CD4-positive, alpha-beta memory T cell (primary cell): ENCODE data around the gene SLC9A9. TPM values are rescaled to one million over a fixed set of nuclear protein-coding genes. Genes with fewer than 3 reads are reported as not detected.

Experiments used
- CTCF ChIA-PET: fragments of 350-600 bp; sonication (Branson Sonifier 250); formaldehyde crosslinking; loops from one replicate; lab custom pipeline; 2021; ENCODE audit warnings: inconsistent platforms; ENCODE audit not compliant: partially characterized antibody; lab: Charles Lee
- POLR2A ChIA-PET: fragments of 350-600 bp; sonication (Branson Sonifier 250); formaldehyde crosslinking; loops from one replicate; lab custom pipeline; 2021; ENCODE audit not compliant: partially characterized antibody; lab: Charles Lee
- DNase-seq, 5 donors: peaks; one replicate each; pipeline versions ENCODE4 v3.0.0 to v3.0.0-alpha.2; 2020 to 2022; ENCODE audit warnings: mixed read lengths in 1 of 5
- H3K27ac ChIP-seq: one replicate; pipeline ENCODE4 v1.7.0; 2013; ENCODE audit warnings: low read depth, low read length
- H3K27me3 ChIP-seq: 2 replicates; pipeline ENCODE4 v1.7.0; 2013; ENCODE audit warnings: mild to moderate bottlenecking, low read length, moderate library complexity; ENCODE audit not compliant: insufficient read depth
- H3K36me3 ChIP-seq: 2 replicates; pipeline ENCODE4 v1.7.0; 2013; ENCODE audit warnings: mild to moderate bottlenecking, low read length, moderate library complexity; ENCODE audit not compliant: insufficient read depth
- H3K4me1 ChIP-seq: 2 replicates; pipeline ENCODE4 v1.7.0; 2013; ENCODE audit warnings: mild to moderate bottlenecking, low read length, moderate library complexity; ENCODE audit not compliant: insufficient read depth
- H3K4me3 ChIP-seq, 2 donors: one replicate each; pipeline ENCODE4 v1.7.0; 2013; ENCODE audit warnings: low read length in 2 of 2, mild to moderate bottlenecking in 1 of 2
- H3K9me3 ChIP-seq, 2 donors: one replicate each; pipeline ENCODE4 v1.7.0; 2013; ENCODE audit warnings: low read length in 2 of 2, control low read depth in 1 of 2; ENCODE audit not compliant: control insufficient read depth in 1 of 2
- H3K27ac Mint-ChIP-seq, 7 donors: one replicate each; pipeline ENCODE4 v1.8.0; 2020 to 2021; ENCODE audit warnings: mixed read lengths in 7 of 7, mild to moderate bottlenecking in 6 of 7, inconsistent platforms in 3 of 7, moderate library complexity in 3 of 7
- H3K27me3 Mint-ChIP-seq, 2 donors: one replicate each; pipeline ENCODE4 v1.8.0; 2020 to 2021; ENCODE audit warnings: mixed read lengths in 2 of 2
- H3K36me3 Mint-ChIP-seq, 2 donors: one replicate each; pipeline ENCODE4 v1.8.0; 2020 to 2021; ENCODE audit warnings: mixed read lengths in 2 of 2, inconsistent platforms in 1 of 2, mild to moderate bottlenecking in 1 of 2
- H3K4me1 Mint-ChIP-seq, 4 donors: one replicate each; pipeline ENCODE4 v1.8.0; 2020 to 2021; ENCODE audit warnings: mixed read lengths in 4 of 4, mild to moderate bottlenecking in 1 of 4
- H3K4me3 Mint-ChIP-seq, 8 donors: one replicate each; pipeline ENCODE4 v1.8.0; 2020 to 2021; ENCODE audit warnings: mixed read lengths in 8 of 8, mild to moderate bottlenecking in 7 of 8, moderate library complexity in 6 of 8, inconsistent platforms in 3 of 8
- H3K9me3 Mint-ChIP-seq, 8 donors: one replicate each; pipeline ENCODE4 v1.8.0; 2020 to 2021; ENCODE audit warnings: mixed read lengths in 8 of 8, mild to moderate bottlenecking in 5 of 8, inconsistent platforms in 3 of 8, moderate library complexity in 1 of 8
- intact Hi-C: fragments of 100-400 bp; cut with micrococcal nuclease; formaldehyde crosslinking; loops from one replicate; pipeline ENCODE4 v1.15.1; 2023
- polyA plus RNA-seq, 2 donors: library from polyadenylated mRNA; unstranded; fragments of 300-500 nt; fragmentation: Illumina TruSeq; gene quantifications; one replicate each; pipeline ENCODE4 v1.2.3, GENCODE V29; 2021
- total RNA-seq, 2 experiments: library from RNA; stranded (reverse); gene quantifications; one replicate each; pipeline ENCODE4 v1.2.3, GENCODE V29; 2021

Gene SLC9A9
- total and polyA plus RNA-seq, 4 experiments from 2014 or later, result 30.8 to 35.5 (median 34.4) TPM

DNA sequence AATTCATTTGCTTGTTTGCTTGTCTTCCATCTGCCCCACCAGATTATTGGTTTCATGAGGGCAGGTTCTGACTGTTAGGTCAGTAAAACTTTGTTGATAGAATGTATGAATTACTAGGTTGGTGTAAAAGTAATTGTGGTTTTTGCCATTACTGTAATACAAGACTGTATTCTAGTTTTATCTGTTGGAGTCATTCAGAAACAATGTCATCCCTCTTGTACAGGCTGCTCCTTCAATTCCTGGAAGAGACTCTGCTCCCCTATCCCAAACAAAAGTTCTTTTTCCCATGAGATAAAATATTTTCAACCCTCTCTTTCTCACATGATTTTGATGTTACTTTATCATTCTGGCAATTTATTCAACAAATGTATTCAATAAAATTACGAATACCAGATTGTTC, 613.7 kb downstream of the SLC9A9 start:
- Histone ChIP-seq H3K4me3 (no peak overlapping the region), H3K36me3 (no peaks in the 10 kb centered on the region), H3K27ac (no peak overlapping the region), H3K4me1 (no peaks in the 10 kb centered on the region), H3K27me3 (no peaks in the 10 kb centered on the region), H3K9me3 (no peaks in the 10 kb centered on the region)
- no peak overlapping the region for H3K27ac Mint-ChIP-seq
- peaks cover 0 to 9% (median 2%) of the 10 kb centered on the region in 8 donors for H3K9me3 Mint-ChIP-seq
- no peaks in the 10 kb centered on the region for H3K27me3 Mint-ChIP-seq
- ChIA-PET POLR2A (no interaction called here), CTCF (no interaction called here)
- no peaks in the 10 kb centered on the region for H3K4me1 Mint-ChIP-seq
- no peak for DNase-seq
- no peaks in the 10 kb centered on the region for H3K36me3 Mint-ChIP-seq
- intact Hi-C loops, result no loop called here
- H3K4me3 Mint-ChIP-seq, result no peak overlapping the region

DNA sequence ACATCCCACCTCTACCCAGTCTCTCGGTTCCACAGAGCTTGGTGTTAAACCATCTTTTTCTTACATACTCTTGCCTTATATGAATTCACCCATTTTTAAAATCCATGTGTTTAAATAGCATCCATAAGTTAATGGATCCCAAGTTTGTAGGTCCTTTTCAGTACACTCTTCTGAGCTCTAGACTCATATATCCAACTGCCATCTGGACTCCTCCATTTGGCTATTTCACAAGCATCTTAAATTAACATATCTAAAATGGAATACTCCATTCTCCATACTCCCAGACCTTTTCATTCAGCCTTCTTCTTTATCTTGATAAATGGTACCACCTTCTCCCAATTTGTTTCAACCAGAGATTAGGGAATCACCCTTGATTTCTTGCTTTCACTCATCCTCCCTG, 615.3 kb downstream of the SLC9A9 start:
- Histone ChIP-seq H3K4me3 (no peak overlapping the region), H3K27me3 (no peaks in the 10 kb centered on the region), H3K4me1 (no peaks in the 10 kb centered on the region), H3K27ac (no peak overlapping the region), H3K9me3 (no peaks in the 10 kb centered on the region), H3K36me3 (no peaks in the 10 kb centered on the region)
- Mint-ChIP-seq H3K36me3 (no peaks in the 10 kb centered on the region), H3K9me3 (peaks cover 0 to 9% (median under 1%) of the 10 kb centered on the region in 8 donors), H3K27me3 (no peaks in the 10 kb centered on the region), H3K4me1 (no peaks in the 10 kb centered on the region), H3K27ac (no peak overlapping the region), H3K4me3 (no peak overlapping the region)
- intact Hi-C loops, result no loop called here
- POLR2A ChIA-PET, result no interaction called here
- no peak for DNase-seq
- CTCF ChIA-PET, result no interaction called here

DNA sequence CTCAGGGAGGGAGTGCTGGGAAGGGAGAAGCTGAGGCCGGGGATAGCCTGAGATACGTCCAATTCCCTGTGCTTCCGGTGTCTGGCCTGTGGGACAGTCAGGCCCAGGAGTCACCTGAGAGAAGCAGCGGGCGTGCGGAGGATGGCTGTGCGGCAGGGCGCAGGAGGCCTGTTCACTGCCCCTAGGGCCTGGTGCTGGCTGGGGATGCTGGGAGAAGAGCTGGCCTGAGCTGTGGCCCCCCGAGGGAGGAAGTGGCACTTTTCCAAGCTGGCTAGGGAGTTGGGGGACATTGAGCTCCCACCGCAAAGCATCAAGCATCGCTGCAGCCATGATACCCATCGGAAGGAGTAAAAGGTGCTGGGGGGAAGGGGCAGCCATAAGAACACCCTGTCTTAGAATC, 619.9 kb downstream of the SLC9A9 start:
- Histone ChIP-seq H3K27me3 (no peaks in the 10 kb centered on the region), H3K36me3 (no peaks in the 10 kb centered on the region), H3K4me3 (no peak overlapping the region), H3K9me3 (no peaks in the 10 kb centered on the region), H3K4me1 (no peaks in the 10 kb centered on the region), H3K27ac (no peak overlapping the region)
- Mint-ChIP-seq H3K27me3 (no peaks in the 10 kb centered on the region), H3K9me3 (no peaks in the 10 kb centered on the region), H3K4me1 (no peaks in the 10 kb centered on the region), H3K27ac (no peak overlapping the region), H3K36me3 (no peaks in the 10 kb centered on the region), H3K4me3 (no peak overlapping the region)
- ChIA-PET POLR2A (no interaction called here), CTCF (no interaction called here)
- DNase-seq, result no peak
- intact Hi-C loops, result no loop called here

DNA sequence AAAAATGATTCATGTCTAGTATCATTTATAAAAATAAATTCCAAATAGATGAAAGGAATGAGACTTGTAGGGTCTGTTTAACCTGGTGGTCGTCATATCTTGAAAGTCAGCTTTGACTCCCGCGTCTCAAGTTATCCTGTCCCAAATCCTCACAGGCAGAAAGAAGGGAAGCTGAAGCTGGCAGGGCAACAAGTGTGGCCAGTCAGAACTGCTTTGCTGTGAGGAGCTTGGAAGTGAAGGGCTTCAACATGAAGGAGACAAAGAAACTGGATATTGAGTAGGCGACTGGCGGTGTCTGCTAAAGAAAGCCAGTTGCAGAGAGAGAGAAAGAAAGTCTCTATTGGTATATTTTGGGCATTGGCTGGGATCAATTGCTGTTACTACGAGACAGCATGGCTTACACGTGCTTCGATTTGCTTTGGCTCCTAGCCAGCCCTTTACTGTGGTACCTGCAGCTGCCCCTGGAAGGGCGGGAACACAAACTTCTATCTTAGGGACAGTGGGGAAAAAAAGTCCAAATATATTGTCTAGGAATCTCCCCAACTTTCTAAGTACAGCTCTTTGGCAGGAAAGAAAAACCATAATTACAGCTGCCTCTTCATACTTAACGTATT, 621.5 kb downstream of the SLC9A9 start:
- no peak overlapping the region for H3K27ac Mint-ChIP-seq
- POLR2A ChIA-PET, result no interaction called here
- no peaks in the 10 kb centered on the region for H3K4me1 ChIP-seq
- no peaks in the 10 kb centered on the region for H3K4me1 Mint-ChIP-seq
- H3K27ac ChIP-seq, result no peak overlapping the region
- no peak for DNase-seq
- CTCF ChIA-PET, result no interaction called here
- H3K36me3 ChIP-seq, result no peaks in the 10 kb centered on the region
- H3K27me3 Mint-ChIP-seq, result no peaks in the 10 kb centered on the region
- intact Hi-C loops, result no loop called here
- no peak overlapping the region for H3K4me3 Mint-ChIP-seq
- H3K9me3 Mint-ChIP-seq, result no peaks in the 10 kb centered on the region
- H3K36me3 Mint-ChIP-seq, result no peaks in the 10 kb centered on the region
- H3K4me3 ChIP-seq, result no peak overlapping the region
- H3K9me3 ChIP-seq, result no peaks in the 10 kb centered on the region
- H3K27me3 ChIP-seq, result no peaks in the 10 kb centered on the region

DNA sequence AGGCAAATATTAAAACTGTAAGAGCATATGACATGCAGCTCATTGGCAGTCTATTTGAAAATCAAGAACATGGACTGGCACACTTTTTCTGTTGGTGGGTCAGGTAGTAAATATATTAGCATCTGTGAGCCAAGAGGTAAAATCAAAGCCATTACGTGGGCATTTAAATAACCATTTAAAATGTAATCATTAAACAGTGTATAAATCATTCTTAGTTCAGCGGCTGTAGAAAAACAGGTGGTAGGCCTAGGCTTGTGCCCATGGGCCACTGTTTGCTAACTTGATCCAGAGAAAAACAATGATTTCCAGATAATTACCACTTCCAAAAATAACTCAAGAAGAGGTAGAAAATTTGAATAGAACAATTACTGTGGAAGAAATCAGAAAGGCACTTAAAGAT, 623.6 kb downstream of the SLC9A9 start:
- no peak overlapping the region for H3K4me3 Mint-ChIP-seq
- H3K9me3 Mint-ChIP-seq, result no peaks in the 10 kb centered on the region
- no peaks in the 10 kb centered on the region for H3K36me3 ChIP-seq
- H3K27me3 Mint-ChIP-seq, result no peaks in the 10 kb centered on the region
- CTCF ChIA-PET, result no interaction called here
- H3K27ac Mint-ChIP-seq, result no peak overlapping the region
- no peaks in the 10 kb centered on the region for H3K9me3 ChIP-seq
- POLR2A ChIA-PET, result no interaction called here
- no peak overlapping the region for H3K27ac ChIP-seq
- H3K27me3 ChIP-seq, result no peaks in the 10 kb centered on the region
- no peaks in the 10 kb centered on the region for H3K4me1 Mint-ChIP-seq
- no peak for DNase-seq
- no peaks in the 10 kb centered on the region for H3K4me1 ChIP-seq
- intact Hi-C loops, result no loop called here
- no peaks in the 10 kb centered on the region for H3K36me3 Mint-ChIP-seq
- H3K4me3 ChIP-seq, result no peak overlapping the region

DNA sequence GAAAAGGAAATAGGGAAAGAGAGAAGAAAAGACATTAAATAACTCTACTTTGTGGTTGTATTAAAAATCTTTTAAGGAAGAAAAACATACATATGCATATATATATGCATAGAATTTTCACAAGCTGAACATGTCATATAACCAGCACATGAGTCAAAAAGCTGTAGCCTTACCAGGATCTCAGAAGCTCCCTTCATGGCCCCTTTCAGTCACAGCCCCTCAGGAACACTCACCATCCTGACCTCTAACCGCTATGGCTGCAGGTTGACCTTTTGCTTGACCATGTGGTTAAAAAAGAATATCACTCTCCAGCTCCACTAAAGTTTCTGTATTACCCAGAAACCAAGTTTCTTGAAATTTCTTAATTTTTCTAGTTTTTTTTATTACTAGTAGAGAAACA, 625.3 kb downstream of the SLC9A9 start:
- Mint-ChIP-seq H3K9me3 (no peaks in the 10 kb centered on the region), H3K27ac (no peak overlapping the region), H3K27me3 (no peaks in the 10 kb centered on the region), H3K36me3 (no peaks in the 10 kb centered on the region), H3K4me1 (no peaks in the 10 kb centered on the region), H3K4me3 (no peak overlapping the region)
- H3K27me3 ChIP-seq, result no peaks in the 10 kb centered on the region
- POLR2A ChIA-PET, result no interaction called here
- no peaks in the 10 kb centered on the region for H3K9me3 ChIP-seq
- DNase-seq, result no peak
- CTCF ChIA-PET, result no interaction called here
- H3K27ac ChIP-seq, result no peak overlapping the region
- H3K4me1 ChIP-seq, result no peaks in the 10 kb centered on the region
- no peak overlapping the region for H3K4me3 ChIP-seq
- no peaks in the 10 kb centered on the region for H3K36me3 ChIP-seq
- intact Hi-C loops, result no loop called here

DNA sequence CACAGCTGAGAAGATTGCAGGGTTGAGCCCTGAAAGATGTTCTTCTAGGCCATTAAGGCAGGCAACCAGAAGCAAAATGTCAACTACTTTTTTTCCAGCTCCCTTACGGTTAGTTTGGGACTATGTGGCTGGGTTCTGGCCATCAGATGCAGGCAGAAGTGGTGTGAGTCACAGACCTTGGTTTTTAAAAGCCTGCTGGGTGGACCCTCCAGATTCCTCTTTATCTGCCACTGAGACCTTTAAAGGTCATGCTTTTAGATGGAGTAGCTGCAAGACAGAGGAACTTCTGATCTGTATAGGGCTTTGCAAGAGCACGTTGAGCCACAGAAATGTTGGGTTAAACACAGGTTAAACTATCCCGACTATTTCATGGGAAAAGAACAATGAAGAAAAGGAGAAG, 625.8 kb downstream of the SLC9A9 start:
- Mint-ChIP-seq H3K27ac (no peak overlapping the region), H3K4me1 (no peaks in the 10 kb centered on the region), H3K36me3 (no peaks in the 10 kb centered on the region), H3K4me3 (no peak overlapping the region), H3K27me3 (no peaks in the 10 kb centered on the region), H3K9me3 (no peaks in the 10 kb centered on the region)
- ChIA-PET POLR2A (no interaction called here), CTCF (no interaction called here)
- Histone ChIP-seq H3K27ac (no peak overlapping the region), H3K27me3 (no peaks in the 10 kb centered on the region), H3K9me3 (no peaks in the 10 kb centered on the region), H3K4me1 (no peaks in the 10 kb centered on the region), H3K36me3 (no peaks in the 10 kb centered on the region), H3K4me3 (no peak overlapping the region)
- DNase-seq, result no peak
- intact Hi-C loops, result no loop called here

DNA sequence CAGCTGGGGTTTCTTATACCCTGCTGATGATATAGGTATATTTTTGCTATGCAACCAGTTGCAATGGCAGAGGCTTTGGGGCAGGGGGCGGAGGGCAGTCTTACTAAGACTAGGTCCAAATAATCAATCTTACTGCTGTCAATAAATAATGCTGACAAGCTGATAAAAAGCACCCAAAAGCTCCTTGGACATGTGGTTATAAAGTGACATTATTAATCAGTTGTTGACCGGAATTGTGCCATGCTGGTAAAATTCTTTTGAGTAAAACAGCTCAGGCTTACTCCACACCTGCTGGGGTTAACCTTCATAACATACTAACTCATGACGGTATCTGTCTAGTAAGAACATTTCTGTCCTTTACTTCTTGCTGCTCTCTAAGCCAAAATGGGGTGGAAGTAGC, 626.8 kb downstream of the SLC9A9 start:
- no peaks in the 10 kb centered on the region for H3K27me3 ChIP-seq
- no peaks in the 10 kb centered on the region for H3K36me3 ChIP-seq
- intact Hi-C loops, result no loop called here
- H3K27ac ChIP-seq, result no peak overlapping the region
- Mint-ChIP-seq H3K9me3 (no peaks in the 10 kb centered on the region), H3K27ac (no peak overlapping the region), H3K4me1 (peaks cover 0 to 4% (median 0%) of the 10 kb centered on the region in 4 donors), H3K4me3 (no peak overlapping the region), H3K27me3 (peaks cover 0 to 2% of the 10 kb centered on the region in 2 donors), H3K36me3 (no peaks in the 10 kb centered on the region)
- CTCF ChIA-PET, result interaction anchor here (0.5 kb wide), 1 partner anchor 59 kb away, joined by 3 read pairs; no protein-coding TSS in a partner anchor
- H3K9me3 ChIP-seq, result no peaks in the 10 kb centered on the region
- no peak for DNase-seq
- H3K4me3 ChIP-seq, result no peak overlapping the region
- no peaks in the 10 kb centered on the region for H3K4me1 ChIP-seq
- POLR2A ChIA-PET, result no interaction called here
